Epithelial cell of esophagus (primary cell): ENCODE measurements around the gene CPED1.

ENCODE experiments used
- DNase-seq: peaks from one replicate; pipeline ENCODE4 v3.0.0; 2010; ENCODE audit warnings: low read depth
- H3K4me3 ChIP-seq: 2 replicates; pipeline ENCODE4 v1.5.1; 2011; ENCODE audit warnings: mild to moderate bottlenecking, low read length, control low read depth
- TF ChIP-seq, protein P1 (sequence below): IDR thresholded peaks from 2 replicates; pipeline ENCODE4 v1.5.1; 2011; ENCODE audit warnings: low read depth, mild to moderate bottlenecking, low read length, control low read depth, inconsistent platforms; ENCODE audit not compliant: insufficient read depth; ENCODE audit errors: missing control alignments

The CPED1 gene

DNA sequence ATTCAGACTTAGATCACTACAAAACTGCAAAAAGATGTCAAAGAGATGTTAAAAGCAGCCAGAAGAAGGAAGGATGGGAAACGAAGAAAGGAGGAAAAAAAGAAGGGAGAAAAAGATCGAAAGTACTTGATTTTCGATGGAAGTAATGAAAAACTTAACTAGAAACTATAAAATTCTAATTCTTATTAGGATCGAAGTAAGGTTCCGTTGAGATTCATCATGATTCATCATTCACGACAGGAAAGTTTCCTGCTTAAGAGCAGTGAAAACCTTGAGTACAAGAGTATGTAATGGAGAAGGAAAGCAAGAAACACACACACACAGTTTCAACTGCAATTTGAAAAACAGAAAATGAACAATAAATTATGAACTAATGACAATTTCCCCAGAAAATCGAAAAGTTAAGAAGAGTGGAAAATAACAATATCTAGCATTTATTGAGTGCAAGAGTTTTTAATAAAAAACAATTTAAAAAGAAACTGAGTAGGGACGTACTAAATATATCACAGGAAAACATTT, 39.1 kb upstream of the CPED1 start:
- TF ChIP-seq, protein P1, sequence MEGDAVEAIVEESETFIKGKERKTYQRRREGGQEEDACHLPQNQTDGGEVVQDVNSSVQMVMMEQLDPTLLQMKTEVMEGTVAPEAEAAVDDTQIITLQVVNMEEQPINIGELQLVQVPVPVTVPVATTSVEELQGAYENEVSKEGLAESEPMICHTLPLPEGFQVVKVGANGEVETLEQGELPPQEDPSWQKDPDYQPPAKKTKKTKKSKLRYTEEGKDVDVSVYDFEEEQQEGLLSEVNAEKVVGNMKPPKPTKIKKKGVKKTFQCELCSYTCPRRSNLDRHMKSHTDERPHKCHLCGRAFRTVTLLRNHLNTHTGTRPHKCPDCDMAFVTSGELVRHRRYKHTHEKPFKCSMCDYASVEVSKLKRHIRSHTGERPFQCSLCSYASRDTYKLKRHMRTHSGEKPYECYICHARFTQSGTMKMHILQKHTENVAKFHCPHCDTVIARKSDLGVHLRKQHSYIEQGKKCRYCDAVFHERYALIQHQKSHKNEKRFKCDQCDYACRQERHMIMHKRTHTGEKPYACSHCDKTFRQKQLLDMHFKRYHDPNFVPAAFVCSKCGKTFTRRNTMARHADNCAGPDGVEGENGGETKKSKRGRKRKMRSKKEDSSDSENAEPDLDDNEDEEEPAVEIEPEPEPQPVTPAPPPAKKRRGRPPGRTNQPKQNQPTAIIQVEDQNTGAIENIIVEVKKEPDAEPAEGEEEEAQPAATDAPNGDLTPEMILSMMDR, result no peak
- H3K4me3 ChIP-seq, result peak overlapping the region; percentile 53
- peak; percentile 3 for DNase-seq

DNA sequence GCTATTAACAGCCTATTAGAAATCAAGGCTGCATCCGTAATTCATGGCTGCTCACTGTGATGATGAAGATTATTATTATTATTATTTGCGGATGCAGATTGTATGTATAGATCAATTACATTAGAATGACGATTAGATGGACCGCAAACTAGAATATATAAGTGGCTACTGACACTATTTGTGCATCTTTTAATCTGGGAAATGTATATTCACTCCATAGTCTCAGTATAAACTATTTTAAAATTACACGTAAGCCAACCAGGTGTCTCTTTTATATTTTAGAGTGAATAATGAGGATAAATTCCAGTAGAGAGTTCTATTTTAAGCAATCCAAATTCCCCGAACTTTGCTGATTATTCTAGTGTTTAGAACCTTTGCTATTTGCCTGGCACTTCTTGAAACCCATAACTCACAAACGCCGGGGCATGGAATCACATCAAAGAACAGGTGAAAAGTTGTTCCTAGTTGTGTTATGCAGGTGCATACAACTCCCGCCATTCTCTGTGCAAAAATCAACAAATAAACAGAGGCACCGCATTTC, 38.4 kb upstream of the CPED1 start:
- DNase-seq, result no peak

DNA sequence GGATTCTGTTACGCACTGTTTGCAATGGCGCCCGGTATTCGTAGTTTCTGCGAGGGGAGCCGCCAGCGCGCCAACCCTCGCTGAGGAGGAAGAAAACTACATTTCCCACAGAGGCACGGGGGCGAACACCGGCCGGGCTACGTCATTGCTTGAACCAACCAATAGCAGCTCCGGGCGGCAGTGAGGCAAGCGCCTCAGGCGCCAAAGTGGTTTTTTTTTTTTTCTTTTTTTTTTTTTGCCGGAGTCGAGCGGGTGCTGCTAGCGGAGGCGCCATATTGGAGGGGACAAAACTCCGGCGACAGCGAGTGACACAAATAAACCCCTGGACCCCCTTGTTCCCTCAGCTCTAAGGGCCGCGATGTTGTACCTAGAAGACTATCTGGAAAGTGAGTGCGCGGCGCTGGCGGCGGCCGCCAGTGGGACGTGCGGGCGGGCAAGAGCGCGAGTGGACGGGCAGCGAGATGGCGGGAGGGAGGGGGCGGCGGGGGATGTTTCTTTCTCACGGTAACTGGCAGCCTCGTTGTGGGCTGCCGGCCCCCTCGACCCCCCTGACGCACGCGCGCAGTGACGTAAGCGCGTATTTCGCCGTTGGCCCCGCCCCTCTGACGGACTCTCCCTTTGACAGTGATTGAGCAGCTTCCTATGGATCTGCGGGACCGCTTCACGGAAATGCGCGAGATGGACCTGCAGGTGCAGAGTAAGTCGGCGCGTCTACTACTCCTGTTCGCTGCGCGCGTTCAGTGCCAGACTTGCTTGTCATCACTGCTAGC, 37.8 kb upstream of the CPED1 start, which contains the start of gene ING3:
ING3 (plus strand) TSS at position 239 of the 770 bp plus-strand sequence; CDS start at position 359, 120 bp downstream.
- peak within 1 kb of the TSS; percentile 54 for H3K4me3 ChIP-seq
- TF ChIP-seq, protein P1, result no peak
- peak; percentile 98 for DNase-seq

More for the DNA sequence above, 38.4 kb upstream of the CPED1 start:
- peak overlapping the region; percentile 53 for H3K4me3 ChIP-seq
- TF ChIP-seq, protein P1, result no peak

DNA sequence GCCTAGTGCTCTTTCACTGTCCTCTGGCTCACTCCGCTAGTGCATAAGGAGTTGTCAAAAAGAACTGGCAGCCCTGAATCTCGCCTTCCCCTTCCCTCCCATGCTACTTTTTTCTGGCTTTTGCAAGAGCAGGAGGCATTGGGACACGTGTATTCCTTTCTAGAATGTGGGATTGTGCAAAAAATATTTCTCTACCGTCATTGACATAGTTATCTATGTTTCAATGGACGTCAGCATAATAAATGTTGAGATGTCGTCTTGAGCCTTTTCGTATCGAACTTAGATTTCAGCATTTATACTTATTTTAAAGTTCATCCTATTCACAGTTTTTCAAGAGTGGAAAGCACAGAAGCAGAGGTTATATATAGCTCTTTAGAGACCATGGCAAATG, 37.2 kb upstream of the CPED1 start:
- TF ChIP-seq, protein P1, result no peak
- peak overlapping the region; percentile 54 for H3K4me3 ChIP-seq
- DNase-seq, result no peak

DNA sequence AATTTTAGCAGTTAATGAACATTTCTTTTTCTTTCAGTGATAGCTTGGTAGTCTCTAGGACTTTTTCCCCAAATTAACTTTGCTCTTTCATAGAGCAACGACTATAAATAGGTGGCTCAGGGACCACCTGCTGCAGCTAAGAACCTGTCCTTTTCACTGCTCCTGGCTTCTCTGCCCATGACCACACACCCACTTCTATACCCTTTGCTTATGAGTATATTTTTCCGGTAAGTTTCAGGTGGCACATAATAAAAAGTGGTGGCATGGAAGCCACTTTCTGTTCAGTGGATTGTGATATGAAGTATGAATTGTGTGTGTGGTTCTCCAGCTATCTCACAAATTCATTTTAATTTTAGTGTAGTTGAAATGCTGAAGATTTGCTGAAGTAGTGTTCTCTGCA, 36.7 kb upstream of the CPED1 start:
- TF ChIP-seq, protein P1, result no peak
- no peak for DNase-seq
- no peak overlapping the region for H3K4me3 ChIP-seq

DNA sequence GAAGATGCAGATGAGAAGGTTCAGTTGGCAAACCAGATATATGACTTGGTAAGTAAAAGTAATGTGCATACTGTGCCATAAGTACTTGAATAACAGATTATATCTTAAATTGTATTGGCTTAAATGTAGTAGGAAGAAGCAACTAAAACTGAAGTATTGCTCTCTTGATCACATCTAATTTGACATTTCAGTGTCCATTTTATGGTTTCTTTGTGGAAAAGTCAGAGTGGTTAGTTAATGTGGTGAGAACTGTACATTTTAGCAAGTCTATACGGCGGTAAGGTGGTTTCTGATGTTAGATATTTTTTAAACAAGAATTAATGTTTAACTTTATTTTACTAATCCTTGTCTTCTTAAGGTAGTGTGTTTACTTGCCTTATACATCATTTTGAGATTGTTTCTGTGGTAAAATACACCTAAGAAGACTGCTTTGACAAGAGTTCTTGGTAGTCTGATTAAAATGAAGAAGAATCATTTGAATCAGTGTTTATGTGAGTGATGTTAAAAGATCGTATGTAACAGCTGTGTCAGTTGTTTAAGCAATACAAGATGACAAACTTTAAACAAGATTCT, 32.8 kb upstream of the CPED1 start:
- no peak overlapping the region for H3K4me3 ChIP-seq
- TF ChIP-seq, protein P1, result no peak
- DNase-seq, result no peak
